Stimulated activated naive CD8-positive, alpha-beta T cell treated with anti-CD3 and anti-CD28 coated beads, Interleukin-15, Interleukin-2, amounts not matched to agents 100 U/mL and 50 U/mL, for 24 hours (primary cell): ENCODE data around the gene LUC7L2.
"Not testable (repeated sequence)": the region's sequence is repeated elsewhere in the genome, so short reads cannot be mapped to it uniquely, and the experiment has no call there.

Source experiments
- ATAC-seq: fragments of 150-1000 bp; cut with Tn5 transposase; one replicate; pipeline ENCODE4 v1.10.0; 2021
- DNase-seq: peaks from one replicate; pipeline ENCODE4 v3.0.0; 2021

LUC7L2 gene

DNA sequence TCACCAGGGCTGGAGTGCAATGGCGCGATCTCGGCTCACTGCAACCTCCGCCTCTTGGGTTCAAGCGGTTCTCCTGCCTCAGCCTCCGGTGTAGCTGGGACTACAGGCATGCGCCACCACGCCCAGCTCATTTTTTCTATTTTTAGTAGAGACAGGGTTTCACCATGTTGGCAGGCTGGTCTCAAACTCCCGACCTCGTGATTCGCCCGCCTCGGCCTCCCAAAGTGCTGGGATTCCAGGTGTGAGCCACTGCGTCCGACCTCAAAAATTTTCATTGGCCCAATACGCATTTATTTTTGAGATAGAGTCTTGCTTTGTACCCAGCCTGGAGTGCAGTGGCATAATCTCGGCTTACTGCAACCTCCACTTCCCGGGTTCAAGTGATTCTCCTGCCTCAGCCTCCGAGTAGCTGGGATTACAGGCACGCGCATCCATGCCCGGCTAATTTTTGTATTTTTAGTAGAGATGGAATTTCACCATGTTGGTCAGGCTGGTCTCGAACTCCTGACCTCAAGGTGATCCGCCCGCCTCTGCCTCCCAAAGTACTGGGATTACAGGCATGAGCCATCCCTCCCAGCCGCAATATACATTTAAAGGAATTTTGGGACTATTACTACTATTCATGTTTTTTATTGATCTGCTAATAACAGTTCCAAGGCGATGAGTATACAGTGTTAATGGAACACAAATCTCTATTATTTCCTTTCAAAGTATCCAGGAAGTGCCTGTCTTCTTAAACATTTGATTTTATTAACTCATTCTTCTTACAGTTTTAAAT, 1.8 kb upstream of the LUC7L2 start:
- not testable (repeated sequence) for ATAC-seq, DNase-seq

DNA sequence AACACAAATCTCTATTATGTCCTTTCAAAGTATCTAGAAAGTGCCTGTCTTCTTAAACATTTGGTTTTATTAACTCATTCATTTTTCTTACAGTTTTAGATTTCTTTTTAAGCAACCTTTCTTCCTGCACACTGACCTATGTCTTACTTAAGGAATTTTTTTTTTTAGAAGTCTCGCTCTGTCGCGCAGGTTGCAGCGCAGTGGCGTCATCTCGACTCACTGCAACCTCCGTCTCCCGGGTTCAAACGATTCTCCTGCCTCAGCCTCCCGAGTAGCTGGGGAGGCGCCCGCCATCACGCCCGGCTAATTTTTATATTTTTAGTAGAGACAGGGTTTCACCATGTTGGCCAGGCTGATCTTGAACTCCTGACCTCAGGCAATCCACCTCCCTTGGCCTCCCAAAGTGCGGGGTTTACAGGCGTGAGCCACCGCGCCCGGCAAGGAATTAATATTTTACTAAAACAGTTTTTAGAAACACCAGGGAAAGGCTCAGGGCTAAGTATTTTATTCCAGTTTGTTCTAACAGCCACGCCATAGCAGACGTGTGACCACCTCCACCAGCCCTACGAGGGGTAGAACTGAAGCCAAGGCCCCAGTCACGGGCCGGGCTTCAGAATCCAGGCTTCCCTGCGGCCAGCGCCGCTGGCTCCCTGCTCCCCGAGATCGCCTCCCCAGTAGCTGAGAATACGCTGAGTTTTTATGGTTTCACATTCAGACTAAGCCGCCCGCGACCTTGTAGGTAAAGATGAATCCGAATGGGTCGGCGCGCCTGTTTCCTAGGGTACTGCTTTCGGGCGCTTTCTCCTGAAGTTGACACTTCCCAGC, 941 bp upstream of the LUC7L2 start:
- ATAC-seq (peak; percentile 0), DNase-seq (peak; percentile 39)

DNA sequence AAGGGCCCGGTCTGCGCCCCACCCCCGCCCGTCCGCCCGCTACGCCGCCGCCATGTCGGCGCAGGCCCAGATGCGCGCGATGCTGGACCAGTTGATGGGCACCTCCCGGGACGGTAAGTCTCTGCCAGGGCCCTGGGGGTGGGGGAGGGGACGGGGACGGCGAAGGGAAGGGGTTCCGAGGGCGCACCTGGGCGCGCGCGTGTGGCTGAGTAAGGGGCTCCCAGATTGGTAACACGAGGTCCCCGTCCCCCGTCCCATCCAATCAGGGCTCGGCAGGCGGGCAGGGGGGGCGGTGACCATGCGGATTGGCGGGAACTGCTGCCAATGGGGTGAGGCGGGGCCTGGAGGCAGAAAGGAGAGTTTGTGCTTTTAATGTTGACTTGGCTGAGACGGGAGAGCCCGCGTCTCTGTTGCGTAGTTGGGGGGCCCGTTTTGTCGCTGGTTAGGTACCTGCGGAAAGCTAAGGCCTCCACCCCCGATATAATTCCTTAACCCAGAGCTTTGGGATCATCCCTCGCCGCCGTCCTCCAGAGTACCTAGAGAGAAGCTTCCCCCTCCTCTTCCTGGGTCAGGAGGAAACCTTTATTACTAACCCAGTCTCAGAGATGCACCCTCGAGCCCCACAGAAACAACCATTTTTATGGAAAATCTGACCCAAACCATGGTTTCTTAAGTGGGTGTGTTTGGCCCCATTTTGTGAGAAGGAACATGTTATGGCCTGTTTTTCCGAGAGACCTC, 685 bp downstream of the LUC7L2 start:
- peak; percentile 86 for ATAC-seq
- DNase-seq = peak; percentile 98

DNA sequence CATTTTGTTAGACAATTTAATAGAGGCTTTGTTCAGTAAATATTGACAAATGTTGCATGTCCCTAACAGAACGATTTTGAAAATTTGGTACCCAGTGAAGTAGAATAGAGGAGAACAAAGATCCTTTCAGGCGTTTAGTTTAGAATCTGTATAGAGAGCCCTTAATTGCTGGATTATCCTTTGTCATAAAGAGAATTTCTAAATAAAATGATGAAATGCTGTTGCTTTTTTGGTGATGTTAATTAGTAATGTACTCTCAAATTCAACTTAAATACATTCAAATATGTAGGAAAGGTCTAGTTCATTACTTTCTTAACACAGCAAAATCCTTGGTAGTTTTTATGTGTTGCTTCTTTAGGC, 1.2 kb downstream of the LUC7L2 start:
- DNase-seq (no peak), ATAC-seq (no peak)

DNA sequence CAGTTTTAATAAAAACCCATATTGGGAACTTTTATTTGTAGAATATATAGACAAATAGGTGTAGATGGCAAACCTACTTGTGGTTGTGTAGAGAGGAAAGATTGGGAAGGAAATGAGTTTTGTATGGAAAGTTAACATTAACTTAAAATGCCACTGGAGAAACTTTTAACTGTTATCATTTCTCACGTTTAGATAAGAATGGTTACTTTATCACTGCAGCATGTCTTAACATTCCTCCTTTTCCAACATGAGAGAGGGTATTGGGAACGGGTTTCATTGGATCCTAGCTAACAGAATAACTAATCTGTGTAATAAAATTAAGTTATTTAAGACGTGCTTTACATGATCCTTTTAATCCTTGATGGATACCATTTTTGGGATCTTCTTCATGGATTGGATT, 1.8 kb downstream of the LUC7L2 start:
- DNase-seq (no peak), ATAC-seq (no peak)

DNA sequence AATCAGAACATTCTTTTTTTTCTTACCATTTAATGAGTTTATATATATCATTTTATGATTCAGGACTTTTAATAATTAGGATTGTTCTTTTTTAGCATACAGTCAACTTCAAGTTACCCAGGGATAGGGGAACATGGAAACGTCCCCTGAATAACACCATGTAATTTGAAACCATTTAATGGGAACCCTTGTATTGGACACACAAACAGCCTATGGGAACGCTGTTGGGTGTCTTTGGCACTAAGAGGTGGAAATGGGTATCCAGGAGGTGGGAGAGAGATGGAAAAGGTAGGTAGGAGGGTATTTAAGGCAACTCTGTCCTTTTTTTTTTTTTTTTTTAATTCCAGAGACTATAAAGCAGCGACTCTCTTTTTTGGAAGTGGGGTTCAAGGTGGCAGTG, 2.6 kb downstream of the LUC7L2 start:
- no peak for DNase-seq

DNA sequence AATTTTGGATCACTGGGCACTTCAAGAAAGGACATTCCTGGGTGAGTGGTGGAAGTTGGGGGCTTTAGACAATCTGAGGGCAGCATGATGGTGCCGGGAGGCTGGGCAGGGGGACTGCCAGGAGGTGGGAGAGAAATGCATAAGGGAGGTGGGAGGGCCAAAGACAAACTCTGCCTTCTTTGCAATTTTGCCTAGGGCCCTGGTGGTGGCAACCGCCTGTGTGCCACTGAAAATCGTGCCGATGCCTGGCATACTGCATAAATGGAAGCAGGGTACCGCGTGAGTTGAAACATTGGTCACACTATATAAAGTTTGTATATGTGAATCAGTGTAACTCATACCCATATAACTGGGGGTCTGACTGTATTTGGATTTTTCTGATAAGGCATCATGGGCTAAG, 3.3 kb downstream of the LUC7L2 start:
- no peak for DNase-seq
- no peak for ATAC-seq

More for the DNA sequence above, 2.6 kb downstream of the LUC7L2 start:
- ATAC-seq = no peak

DNA sequence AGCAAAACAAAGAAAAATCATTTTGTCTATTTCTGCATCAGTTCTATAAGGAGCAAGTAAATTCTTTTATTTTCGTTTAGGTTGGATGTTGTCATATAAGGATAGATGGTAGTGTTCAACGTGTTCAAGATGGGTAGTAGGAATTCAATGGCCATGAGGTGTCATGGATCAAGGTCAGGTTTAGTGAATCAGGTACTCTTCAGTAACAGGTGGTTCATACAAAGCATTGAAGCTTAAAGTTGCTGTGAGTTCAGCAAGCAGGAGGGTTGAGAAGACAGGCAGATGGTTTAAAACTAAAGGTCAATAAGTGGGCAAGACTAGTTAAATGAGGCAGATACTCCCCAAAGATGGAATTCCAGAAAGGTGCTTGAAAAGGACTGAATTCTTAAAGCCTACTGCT, 5.6 kb downstream of the LUC7L2 start:
- DNase-seq (no peak), ATAC-seq (no peak)

DNA sequence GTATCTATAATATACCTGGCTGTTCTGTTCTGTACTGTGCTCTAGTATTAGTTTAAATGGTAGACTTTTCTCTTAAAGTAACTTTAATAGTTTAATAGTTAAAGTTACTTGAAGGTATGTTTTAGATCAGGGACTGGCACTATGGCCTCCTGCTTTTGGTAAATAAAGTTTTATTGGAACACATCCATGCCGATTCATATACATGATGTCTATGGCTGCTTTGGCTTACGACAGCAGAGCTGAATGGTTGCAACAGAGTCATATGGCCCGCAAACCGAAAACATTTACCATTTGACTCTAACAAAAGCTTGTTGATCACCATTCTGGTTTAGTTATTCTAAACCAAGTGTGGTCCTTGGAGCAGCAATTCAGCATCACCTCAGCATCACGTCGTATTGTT, 6.7 kb downstream of the LUC7L2 start:
- no peak for DNase-seq
- ATAC-seq = no peak

DNA sequence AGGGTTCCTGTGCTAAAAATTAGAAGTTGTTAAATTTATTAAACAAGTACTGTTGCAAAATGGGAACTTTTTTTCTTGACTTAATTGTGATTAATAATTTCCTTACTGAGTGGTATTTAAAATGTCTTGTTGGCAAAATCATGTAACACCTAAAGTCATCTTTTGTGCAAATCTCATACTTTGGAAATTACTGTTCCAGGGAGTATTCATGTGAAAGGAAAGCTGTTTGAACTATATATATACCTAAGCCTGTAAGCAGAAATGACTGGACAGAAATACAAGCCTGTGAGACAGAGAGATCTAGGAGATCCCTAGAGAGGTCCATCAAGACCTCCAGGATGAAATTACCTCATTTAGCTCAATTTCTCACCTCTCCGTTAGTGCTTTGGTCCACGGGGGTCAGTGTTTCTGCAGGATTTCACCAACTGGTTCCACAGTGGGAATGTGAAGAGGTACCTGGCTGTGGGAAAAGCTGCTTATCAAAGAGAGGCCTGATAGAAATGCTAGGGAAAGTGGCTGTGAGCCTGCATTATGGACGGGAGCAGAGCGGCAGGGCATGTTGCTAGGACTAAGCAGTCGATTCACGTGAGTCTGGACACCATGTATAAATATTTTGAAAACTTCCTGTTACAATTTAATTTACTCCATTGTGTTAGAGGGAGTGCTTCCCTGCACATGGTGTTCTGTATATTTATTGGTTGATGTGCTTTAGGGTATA, 7.9 kb downstream of the LUC7L2 start:
- no peak for DNase-seq
- peak; percentile 53 for ATAC-seq

DNA sequence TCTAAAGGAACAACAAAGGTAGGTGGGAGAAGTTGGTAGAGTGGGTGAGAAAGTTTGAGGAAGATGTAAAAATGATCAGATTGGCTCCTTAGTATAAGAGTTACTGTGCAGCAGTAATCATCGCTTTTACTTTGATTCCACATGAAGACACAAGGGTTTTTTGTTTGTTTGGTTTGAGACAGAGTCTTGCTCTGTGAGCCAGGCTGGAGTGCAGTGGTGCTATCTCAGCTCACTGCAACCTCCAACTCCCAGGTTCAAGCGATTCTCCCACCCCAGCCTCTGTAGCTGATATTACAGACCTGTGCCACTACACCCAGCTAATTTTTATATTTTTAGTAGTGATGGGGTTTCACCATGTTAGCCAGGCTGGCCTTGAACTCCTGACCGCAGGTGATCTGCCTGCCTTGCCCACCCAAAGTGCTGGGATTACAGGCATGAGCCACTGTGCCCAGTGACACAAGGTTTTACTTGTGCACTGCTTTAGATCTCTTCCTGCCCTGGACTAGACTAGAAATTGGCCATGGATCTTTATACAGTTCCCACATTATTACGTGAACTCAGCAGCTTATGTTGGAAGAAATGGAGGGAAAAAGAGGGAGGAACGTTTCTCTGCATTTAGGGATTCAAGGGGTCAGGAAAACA, 10.7 kb downstream of the LUC7L2 start:
- no peak for DNase-seq
- no peak for ATAC-seq

DNA sequence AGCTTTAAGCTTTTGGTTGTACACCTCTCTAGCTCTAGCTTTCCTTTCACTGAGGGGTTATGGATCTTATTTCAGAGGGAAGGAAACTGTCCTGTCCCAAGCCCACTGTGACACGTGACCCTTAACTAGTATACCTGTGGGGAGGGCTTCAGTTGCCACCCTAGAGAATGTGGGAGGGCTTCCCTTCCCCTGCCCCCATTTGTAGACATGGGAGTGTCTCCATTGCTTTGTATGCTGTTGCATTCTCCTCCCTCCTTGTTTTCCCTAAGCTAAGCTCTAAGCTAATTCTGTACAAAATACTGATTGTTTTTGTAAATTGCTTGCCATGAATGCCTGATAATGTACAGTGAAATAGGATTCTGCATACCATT, 11.2 kb downstream of the LUC7L2 start:
- DNase-seq = no peak
- ATAC-seq = no peak

DNA sequence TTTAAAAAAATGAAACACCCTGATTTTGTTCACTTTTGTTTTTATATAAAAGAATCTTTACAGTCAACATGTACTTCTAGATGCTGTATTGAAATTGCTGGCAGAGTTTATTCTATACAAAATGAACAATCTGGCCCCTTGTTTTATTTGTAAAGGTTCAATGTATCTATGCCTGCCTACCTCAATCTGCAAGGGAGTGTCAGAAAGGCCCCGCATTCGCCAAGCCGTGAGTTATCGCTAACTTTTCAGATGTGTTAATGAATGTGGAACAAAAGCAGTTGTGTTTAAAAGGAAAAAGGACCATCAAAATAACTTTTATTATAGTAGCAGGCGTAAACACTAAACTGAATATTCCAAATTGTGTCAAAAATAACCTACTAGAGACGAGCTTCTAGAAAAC, 14.6 kb downstream of the LUC7L2 start:
- ATAC-seq (no peak), DNase-seq (no peak)

DNA sequence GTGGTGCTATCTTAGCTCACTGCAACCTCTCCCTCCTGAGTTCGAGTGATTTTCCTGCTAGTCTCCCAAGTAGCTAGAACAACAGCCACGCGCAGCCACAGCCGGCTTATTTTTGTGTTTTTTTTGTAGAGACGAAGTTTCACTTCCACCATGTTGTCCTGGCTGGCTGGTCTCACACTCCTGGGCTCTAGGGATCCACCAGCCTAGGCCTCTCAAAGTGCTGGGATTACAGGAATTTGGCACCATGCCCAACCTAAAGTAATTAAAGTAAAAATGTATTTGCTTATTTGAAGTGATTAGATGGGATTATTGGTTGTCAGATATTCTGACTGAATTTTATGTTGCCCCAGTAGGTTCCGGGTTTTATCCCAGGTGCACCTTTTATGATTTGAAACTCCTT, 22.7 kb downstream of the LUC7L2 start:
- ATAC-seq (no peak), DNase-seq (no peak)

DNA sequence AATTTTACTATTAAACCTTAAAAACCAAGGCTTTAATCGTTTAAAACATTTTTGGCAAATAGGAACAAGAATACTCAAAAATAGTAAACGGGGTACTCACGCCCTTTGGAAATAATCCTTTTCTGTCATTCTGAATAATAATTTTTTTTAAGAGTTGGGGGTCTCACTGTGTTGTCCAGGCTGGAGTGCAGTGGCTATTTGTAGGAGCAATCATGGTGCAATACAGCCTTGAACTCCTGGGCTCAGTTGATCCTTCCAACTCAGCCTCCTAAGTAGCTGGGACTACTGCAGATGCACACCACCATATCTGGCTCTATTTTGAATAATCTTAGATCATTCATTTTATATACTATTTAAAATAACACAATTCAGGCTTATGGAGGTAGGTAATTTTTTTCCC, 24.9 kb downstream of the LUC7L2 start:
- ATAC-seq (no peak), DNase-seq (no peak)

DNA sequence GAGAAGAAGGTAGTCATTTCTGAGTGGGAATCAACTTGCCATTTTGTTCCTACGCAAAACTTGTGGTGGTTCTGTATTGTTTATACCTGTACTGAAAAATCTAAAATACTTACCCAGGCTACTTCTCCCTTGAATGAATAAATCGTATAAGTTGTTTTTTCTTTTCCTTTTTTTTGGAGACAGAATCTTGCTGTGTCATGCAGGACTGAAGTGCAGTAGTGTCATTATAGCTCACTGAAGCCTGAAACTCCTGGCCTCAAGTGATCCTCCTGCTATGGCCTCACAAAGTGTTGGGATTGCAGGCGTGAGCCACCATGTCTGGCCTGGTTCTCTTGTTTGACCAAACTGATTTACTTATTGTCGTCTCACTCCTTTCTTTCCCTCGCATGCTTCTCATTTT, 27.9 kb downstream of the LUC7L2 start:
- no peak for DNase-seq

DNA sequence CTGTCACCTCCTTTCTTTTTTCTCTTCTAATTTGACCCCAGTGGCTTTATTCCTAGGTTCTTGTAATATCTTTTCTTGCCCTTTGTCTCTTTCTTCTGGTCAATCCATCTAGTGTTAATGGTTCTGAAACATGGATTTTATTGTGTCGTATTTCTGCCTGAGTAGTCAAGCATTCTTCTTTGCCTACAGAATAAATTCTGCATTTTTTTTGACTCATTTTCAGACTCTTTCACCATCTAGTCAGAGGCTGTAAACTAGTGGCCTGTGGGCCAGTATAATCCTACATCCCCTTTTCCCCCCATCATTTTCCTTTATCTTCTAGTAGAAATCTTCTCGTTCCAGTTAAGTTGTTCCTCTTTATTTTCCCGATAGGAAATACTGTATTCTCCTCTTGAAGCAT, 29.4 kb downstream of the LUC7L2 start:
- DNase-seq (no peak), ATAC-seq (no peak)

More for the DNA sequence above, 27.9 kb downstream of the LUC7L2 start:
- ATAC-seq = no peak

DNA sequence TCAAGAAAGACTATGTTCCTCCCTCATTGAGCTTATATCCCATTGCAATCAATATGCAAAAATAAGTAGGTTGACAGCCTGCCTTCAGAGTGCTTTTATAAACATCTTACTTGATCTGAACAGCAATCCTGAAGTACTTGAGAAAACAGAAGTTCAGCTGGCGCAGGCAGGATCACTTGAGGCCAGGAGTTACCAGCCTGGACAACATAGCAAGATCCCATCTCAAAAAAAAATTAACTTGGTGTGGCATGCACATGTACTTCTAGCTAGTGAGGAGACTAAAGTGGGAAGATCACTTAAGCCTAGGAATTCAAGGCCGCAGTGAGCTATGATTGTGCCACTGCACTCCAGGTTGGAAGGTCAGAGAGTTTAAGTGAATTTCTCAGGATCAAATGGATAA, 30.1 kb downstream of the LUC7L2 start:
- ATAC-seq (no peak), DNase-seq (no peak)

DNA sequence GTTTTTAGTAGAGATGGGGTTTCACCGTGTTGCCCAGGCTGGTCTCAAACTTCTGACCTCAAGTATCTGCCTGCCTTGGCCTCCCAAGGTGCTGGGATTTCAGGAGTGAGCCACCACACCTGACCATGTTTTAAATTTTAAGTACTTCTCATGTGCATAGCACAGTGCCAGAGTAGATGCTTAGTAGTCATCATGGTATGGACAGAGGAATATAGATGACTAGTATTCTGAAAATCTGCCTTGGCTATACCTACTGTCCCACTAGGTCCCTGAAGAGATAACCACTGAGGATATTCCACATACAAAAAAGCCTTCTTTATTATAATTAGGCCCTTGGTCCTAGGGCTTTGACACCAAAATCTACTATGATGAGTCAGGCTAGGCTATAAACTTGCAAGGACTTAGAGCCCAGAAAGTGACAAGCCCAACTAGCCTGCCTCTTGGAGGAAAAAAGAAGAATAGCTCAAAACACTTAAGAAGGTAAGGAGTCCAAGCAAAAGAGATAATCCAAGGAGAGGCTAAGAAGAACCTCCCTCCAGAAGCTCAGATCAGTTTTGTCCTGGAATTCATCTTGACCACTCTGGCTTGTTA, 34.0 kb downstream of the LUC7L2 start:
- no peak for DNase-seq
- peak; percentile 28 for ATAC-seq

DNA sequence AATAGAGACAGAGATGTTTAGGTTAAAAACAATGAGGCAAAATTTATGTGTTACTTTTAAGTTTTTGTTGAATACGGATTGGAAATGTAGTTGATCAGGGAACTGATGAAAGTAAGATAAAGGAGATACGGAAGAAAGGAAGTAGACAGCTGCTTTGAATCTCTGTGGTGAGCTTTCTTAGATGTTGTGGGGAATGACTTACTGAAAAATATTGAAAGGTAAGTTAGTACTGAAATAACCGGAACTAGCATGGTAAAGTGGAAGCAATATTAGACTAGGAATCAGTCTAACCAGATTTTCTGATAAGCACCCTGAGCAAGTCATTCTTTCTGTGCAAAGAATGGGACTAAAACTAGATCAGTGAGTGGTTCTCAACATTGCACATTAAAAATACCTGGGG, 34.8 kb downstream of the LUC7L2 start:
- DNase-seq (no peak), ATAC-seq (no peak)

DNA sequence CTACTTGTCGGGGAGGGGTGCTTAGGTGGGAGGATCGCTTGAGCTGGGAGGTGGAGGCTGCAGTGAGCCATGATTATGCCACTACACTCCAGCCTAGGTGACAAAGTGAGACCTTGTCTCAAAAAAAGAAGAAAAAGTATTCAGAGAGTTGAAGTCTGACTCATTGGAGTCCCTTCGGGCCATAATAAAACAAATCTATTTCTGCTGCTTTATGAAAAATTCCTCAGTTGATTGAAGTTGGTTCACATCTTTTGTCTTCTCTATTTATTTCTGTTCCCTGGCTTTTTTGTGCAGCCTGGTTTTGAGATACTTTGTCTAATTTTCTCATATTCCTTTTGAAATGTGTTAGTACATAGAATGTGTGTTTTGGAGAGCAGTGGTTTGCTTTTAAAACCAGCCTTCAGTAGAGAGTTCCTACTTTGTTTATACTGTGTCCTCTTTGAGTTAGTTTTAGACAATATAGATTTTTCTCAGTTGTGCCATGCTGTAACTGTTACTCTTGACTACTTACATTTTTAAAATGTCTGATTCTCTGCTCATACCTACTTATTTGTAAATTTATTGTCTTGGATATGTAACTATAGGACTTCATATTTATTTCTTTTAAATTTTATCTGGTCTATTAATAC, 36.7 kb downstream of the LUC7L2 start:
- DNase-seq (no peak), ATAC-seq (no peak)
